Effector CD8-positive, alpha-beta T cell (primary cell): ENCODE data around the gene BAK1.
"Not testable (repeated sequence)": the region's sequence is repeated elsewhere in the genome, so short reads cannot be mapped to it uniquely, and the experiment has no call there.

Source experiments
- DNase-seq: peaks from one replicate; lab custom pipeline; 2025; lab: John Stamatoyannopoulos, UW

BAK1 gene

DNA sequence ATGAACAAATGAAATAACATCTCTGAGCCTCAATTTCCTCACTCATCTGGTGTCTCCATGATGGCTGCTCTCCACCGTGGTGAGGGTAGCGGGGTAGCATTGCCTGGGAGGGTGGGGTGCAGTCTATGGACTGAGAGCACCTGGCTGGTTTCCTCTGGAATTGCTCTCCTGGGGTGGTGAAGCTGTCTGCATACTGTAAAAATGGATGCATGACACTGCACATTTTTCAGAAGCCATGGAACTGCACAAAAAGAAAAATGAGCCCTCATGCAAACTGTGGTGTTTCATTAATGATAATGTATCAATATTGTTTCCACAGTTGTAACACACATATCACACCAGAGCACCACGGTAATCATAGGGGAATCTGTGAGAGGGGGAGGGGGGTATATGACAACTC, 28.9 kb upstream of the BAK1 start:
- no peak for DNase-seq

GRCh38 chr6:33607784-33608161, 27.7 kb upstream of the BAK1 start:
- DNase-seq: no peak

GRCh38 chr6:33607126-33607783, 27.2 kb upstream of the BAK1 start:
- DNase-seq: no peak

GRCh38 chr6:33606642-33607041, 26.6 kb upstream of the BAK1 start:
- DNase-seq: no peak

- no peak for DNase-seq
Measured at GRCh38 chr6:33604941-33605854, 25.1 kb upstream of the BAK1 start.

DNA sequence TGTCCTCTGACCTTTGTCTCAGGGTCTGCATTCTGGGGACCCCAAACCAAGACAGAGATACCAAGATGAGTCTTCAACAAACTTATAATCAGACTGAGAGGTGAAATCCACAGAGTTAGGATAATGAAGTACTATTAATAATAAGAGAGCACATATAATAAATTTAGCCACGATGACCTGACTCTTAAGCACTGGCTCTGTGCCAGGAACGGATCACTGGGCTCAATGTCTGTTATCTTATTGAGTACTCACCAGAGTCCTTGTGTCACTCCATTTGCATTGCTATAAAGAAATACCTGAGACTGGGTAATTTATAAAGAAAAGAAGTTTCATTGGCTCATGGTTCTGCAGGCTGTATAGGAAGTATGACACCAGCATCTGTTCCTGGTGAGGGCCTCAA, 22.1 kb upstream of the BAK1 start:
- DNase-seq: no peak

DNA sequence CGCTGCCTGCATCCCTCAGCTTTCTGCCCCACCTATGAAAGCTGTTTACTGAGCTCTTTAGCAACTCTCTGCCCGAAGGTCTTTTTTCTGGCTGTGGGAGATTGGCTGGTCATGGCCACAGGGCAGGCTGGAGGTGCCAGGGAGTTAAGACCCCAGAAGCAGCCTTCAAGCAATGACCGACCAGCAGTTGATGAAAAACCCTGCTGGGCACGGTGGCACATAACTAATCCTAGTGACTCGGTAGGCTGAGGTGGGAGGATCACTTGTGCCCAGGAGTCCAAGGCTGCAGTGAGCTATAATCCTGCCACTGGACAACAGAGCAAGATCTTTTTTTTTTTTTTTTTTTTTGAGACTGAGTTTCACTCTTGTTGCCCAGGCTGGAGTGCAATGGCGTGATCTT, 20.7 kb upstream of the BAK1 start:
- no peak for DNase-seq

GRCh38 chr6:33599413-33599938, 19.4 kb upstream of the BAK1 start:
- DNase-seq: no peak

- DNase-seq: no peak
Measured at GRCh38 chr6:33597551-33598322, 17.7 kb upstream of the BAK1 start.

DNA sequence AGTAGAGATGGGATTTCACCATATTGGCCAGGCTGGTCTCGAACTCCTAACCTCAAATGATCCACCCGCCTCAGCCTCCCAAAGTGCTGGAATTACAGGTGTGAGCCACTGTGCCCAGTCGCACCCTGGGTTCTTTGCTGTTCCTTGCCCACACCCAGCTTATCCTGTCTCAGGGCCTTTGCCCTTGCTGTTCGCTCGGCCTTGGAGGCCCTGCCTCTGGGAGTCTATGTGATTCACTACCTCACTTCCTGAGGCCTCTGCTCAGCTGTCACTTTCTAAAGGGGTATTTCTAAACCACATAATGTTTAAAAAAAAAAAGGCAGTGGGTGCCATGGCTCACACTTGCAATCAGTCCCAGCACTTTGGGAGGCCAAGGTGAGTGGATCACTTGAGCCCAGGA, 16.8 kb upstream of the BAK1 start:
- not testable (repeated sequence) for DNase-seq

DNA sequence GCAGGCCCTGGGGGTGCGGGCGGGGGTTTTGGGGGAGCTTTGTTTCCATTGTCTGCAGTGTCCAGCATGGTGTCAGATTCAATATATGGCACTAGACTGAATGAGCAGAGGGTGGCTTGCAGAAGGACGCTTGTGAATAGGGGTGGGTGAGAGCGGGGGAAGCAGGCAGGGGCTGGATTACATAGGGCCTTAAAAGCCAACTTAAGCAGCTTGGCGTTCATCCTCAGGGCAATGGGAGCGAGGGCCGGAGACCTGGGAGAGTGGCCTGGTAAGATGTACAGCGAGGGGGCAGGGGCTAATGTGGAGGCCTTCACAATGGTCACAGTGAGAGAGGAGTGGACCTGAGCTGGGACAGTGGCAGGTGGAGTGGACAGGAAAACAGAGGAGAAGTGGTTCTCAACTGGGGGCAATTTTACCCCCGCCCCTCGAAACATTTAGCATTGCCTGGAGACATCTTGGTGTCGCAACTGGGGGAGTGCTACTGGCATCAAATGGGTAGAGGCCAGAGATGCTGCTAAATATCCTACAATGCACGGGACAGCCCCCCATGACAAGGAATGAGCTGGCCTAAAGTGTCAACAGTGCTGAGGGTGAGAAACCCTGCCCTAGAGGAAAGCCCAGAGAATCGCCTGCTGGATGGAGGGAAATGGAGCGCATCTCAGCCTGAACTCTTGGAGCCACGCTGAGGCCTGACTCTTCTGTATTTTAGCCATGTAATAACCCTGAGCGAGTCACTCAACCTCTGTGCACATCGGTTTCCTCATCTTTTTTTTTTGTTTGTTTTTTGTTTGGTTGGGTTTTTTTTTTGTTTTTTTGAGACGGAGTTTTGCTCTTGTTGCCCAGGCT, 15.1 kb upstream of the BAK1 start:
- DNase-seq: no peak

DNA sequence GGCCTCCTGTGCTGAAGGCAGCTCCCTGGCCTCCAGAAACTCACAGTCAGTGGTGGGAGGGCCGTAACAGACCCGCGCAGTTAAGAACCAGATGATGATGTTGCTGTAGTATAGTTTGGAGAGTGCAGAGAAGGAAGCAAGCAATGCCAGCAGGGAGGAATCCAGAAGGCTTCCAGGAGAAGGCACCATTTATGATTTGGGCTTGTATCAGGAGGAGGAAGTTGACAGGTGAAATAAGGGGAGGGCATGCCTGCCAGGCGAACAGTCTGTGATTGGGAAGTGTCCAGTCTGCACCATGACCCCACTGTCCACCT, 13.3 kb upstream of the BAK1 start:
- no peak for DNase-seq

DNA sequence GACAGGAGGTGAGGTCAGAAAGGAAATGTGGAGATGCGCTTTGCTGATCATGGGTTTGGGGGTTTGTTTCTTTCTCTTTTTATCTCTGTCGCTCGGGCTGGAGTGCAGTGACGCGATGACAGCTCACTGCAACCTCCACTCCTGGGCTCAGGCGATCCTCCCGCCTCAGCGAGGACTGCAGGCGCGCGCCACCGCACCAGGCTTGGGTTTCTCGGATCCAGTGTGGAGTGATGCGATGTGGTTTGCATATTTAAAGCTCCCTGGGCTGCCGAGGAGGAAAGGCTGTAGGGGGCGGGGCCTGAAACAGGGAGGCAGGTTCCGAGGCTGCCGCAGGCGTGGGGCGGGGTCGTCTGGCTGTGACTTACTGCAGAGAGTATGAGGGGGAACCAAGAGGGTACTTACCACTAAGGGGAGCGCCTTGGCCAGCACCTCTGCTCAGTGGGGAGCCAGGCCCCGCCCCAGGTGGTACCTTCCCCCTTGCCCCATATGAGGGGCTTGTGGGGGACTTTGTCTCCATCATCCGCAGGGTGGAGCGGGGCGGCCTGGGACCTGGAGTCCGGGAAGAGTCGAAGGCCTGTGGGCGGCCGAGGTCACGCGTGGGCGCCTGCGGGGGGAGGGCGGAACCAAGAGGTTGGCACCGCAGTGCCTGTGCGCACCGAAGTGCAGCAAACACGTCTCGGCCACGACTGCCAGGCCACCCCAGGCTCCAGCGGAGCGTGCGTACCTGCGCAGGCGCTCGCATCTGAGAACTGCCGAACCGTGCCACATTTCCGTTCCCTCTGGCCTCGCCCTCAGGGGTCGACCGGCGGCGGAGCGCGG, 12.7 kb upstream of the BAK1 start:
- peak; percentile 40 for DNase-seq

DNA sequence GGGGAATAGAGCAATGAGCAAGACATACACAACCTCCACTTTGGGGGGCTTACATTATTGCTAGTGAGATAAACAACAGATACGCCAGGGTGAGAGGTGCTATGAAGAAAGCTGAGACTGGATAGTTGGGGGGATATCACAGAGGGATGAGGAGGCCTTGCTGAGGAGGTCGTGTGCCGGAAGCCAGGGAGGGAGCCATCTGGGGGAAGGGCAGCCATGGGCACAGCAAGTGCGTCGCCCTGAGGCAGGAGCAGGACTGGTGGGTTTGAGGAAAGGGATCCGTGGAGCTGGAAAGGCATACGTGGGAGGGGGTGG, 12.2 kb upstream of the BAK1 start:
- no peak for DNase-seq

GRCh38 chr6:33591424-33592032, 11.5 kb upstream of the BAK1 start:
- DNase-seq: no peak

GRCh38 chr6:33590531-33591198, 10.6 kb upstream of the BAK1 start:
- no peak for DNase-seq

- no peak for DNase-seq
Measured at GRCh38 chr6:33589731-33590530, 9.9 kb upstream of the BAK1 start.

- no peak for DNase-seq
Measured at GRCh38 chr6:33589392-33589730, 9.3 kb upstream of the BAK1 start.

DNA sequence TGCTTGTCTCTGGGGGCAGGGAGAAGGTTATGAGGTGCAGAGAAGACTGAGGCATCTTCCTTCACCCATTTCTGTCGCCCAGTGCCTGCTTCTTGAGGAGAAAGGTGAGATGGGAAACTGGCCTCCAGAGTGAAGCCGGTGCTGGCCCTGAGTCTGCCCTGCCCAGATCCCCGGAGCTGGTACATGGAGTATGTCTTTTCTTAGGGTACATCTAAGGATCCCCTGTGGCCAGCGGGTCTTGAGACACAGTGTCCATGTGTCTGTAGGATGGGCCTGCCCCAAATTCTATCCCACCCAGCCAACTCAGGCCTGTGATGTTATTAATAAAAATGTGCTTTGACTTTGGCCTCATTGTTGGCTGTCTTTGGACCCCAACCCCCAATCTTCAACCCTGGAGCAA, 8.8 kb upstream of the BAK1 start:
- DNase-seq: no peak
